ENCODE results near the gene TNN. TPM values are rescaled to one million over a fixed set of nuclear protein-coding genes. Genes with fewer than 3 reads are reported as not detected.

TNN gene
- total and polyA plus RNA-seq, 7 donors = 0.01 TPM; not detected in 5

DNA sequence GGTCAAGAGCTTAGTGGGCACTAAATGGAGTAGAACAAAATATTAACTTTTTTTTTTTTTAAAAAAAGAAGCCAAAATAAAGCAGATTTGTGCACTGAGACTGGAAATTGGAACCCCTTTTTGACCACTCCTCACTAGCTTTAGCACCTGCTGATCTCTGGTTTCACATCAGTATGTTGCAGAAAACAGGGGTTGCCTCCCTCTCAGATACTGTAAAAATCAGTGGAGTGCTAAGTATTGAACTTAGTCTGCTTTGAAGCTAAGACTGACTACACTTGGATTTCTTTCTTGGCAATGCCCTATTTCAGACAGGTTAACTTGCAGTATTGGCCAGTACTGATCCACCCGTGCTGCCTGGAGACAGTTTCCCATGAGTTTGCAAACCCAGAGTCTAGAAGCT lies 127.6 kb downstream of the TNN start:
- H3K4me1 ChIP-seq = peaks cover 22% of the 10 kb centered on the region
- no peak overlapping the region for H3K27ac ChIP-seq
- no peaks in the 10 kb centered on the region for H3K27me3 ChIP-seq (ENCODE audit: insufficient read depth in 3 of 3, low read length in 2 of 3)
- ATAC-seq = no peak
- 0% methylated on average over 1 of the region's 1 CpG for WGBS, 3 donors
- DNase-seq = no peak
- no peaks in the 10 kb centered on the region for H3K9me3 ChIP-seq
- intact Hi-C loops (cut with DNase I) = loop anchor here in 1 of 2 donors (5.0 to 10.0 kb wide), 2 partner anchors 92 to 170 kb away; partner anchors contain the start of gene MRPS14
- TF ChIP-seq, protein P1, sequence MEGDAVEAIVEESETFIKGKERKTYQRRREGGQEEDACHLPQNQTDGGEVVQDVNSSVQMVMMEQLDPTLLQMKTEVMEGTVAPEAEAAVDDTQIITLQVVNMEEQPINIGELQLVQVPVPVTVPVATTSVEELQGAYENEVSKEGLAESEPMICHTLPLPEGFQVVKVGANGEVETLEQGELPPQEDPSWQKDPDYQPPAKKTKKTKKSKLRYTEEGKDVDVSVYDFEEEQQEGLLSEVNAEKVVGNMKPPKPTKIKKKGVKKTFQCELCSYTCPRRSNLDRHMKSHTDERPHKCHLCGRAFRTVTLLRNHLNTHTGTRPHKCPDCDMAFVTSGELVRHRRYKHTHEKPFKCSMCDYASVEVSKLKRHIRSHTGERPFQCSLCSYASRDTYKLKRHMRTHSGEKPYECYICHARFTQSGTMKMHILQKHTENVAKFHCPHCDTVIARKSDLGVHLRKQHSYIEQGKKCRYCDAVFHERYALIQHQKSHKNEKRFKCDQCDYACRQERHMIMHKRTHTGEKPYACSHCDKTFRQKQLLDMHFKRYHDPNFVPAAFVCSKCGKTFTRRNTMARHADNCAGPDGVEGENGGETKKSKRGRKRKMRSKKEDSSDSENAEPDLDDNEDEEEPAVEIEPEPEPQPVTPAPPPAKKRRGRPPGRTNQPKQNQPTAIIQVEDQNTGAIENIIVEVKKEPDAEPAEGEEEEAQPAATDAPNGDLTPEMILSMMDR (IDR thresholded peaks at IDR 0.05) = no peak
- no peaks in the 10 kb centered on the region for H3K36me3 ChIP-seq (ENCODE audit: insufficient read depth in 1 of 2, low read depth in 1 of 2)
- no peak overlapping the region for H3K4me3 ChIP-seq

DNA sequence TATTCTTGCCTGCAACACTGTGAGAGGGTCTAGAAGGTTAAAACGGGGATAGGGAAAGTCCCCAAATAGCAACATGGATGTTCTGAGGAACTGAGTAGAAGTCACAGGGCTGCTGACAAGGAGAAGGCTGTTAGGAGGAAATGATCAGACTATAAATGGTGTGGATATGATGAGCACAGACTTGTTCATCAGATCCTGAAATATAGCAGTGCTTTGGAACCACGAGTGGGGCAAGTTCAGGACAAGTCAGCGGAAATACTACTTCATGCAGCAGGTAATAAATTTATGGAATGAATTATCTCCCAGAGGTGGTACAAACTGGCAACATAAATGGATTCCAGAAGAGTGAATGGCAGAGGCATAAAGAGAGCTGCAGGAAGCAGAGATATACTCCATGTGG lies 128.2 kb downstream of the TNN start:
- intact Hi-C loops (cut with DNase I) = loop anchor here in 1 of 2 donors (5.0 to 10.0 kb wide), 2 partner anchors 92 to 171 kb away; partner anchors contain the start of gene MRPS14
- peaks cover 24% of the 10 kb centered on the region for H3K4me1 ChIP-seq
- TF ChIP-seq, protein P1 (IDR thresholded peaks at IDR 0.05) = no peak
- no peak overlapping the region for H3K4me3 ChIP-seq
- no peak overlapping the region for H3K27ac ChIP-seq
- no peak for DNase-seq
- ATAC-seq = no peak
- no peaks in the 10 kb centered on the region for H3K9me3 ChIP-seq
- H3K36me3 ChIP-seq (ENCODE audit: insufficient read depth in 1 of 2, low read depth in 1 of 2) = no peaks in the 10 kb centered on the region
- H3K27me3 ChIP-seq (ENCODE audit: insufficient read depth in 3 of 3, low read length in 2 of 3) = no peaks in the 10 kb centered on the region
- WGBS, 3 donors = 64 to 75% (median 67%) methylated on average over 3 of the region's 3 CpGs

DNA sequence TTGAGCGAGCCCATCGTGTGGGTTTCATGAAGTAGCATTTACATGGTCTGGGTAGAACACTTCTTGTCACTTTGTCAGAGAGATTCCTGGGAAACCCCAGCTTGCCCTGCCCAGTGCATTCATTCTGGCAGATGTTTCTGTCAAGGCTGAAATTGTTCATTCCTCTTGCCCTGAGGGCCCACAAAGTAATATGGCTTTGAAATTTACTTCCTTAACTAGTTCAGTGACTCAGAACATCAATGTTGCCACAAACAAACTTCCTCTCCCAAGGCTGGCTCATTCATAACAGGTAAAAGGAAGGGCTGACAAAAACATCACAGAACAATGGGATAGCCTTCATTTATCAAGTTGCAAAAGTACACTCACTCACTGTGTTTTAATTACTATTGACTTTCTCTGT lies 129.9 kb downstream of the TNN start:
- ATAC-seq (no peak), DNase-seq (no peak)
- intact Hi-C loops (cut with DNase I) = loop anchor here in 1 of 2 donors (5.0 to 10.0 kb wide), 2 partner anchors 90 to 173 kb away; partner anchors contain the start of gene MRPS14
- TF ChIP-seq, protein P1 (IDR thresholded peaks at IDR 0.05) = no peak
- H3K9me3 ChIP-seq = no peaks in the 10 kb centered on the region
- no peaks in the 10 kb centered on the region for H3K36me3 ChIP-seq (ENCODE audit: insufficient read depth in 1 of 2, low read depth in 1 of 2)
- H3K4me3 ChIP-seq = no peak overlapping the region
- no peaks in the 10 kb centered on the region for H3K27me3 ChIP-seq (ENCODE audit: insufficient read depth in 3 of 3, low read length in 2 of 3)
- no peak overlapping the region for H3K27ac ChIP-seq
- H3K4me1 ChIP-seq = peaks cover 19% of the 10 kb centered on the region
- WGBS, 3 donors = 71 to 80% (median 72%) methylated on average over 2 of the region's 2 CpGs

Other genes with a start within 250 kb of the TNN start
- gene CACYBP, start 67.9 kb upstream of the TNN start, total RNA-seq = 100 to 1,000 TPM in 1 of 4 donors, 10 to 100 TPM in 3; 69.4 to 113 (median 77.2) TPM
- gene CACYBP, start 67.9 kb upstream of the TNN start, polyA plus RNA-seq = 100 to 1,000 TPM in 2 of 3 donors, 10 to 100 TPM in 1; 94.3 to 260 (median 156) TPM
- 10 to 100 TPM; 21.6 to 27.4 (median 24.3) TPM for gene MRPS14, start 44.4 kb upstream of the TNN start, total RNA-seq
- 10 to 100 TPM; 21.8 to 40.7 (median 29.6) TPM for gene MRPS14, start 44.4 kb upstream of the TNN start, polyA plus RNA-seq
- gene KIAA0040, start 124.9 kb downstream of the TNN start, total RNA-seq = 10 to 100 TPM in 3 of 4 donors, 1 to 10 TPM in 1; 6.2 to 18.4 (median 14.6) TPM
- gene KIAA0040, start 124.9 kb downstream of the TNN start, polyA plus RNA-seq = 10 to 100 TPM in 1 of 3 donors, 1 to 10 TPM in 2; 5.7 to 48.0 (median 7.7) TPM

Data from psoas muscle (tissue), 8 donors.